Natural killer cell (primary cell): Measurements from ENCODE around the gene CDPF1. TPM values are rescaled to one million over a fixed set of nuclear protein-coding genes. Genes with fewer than 3 reads are reported as not detected.

Experiments
- ATAC-seq, 3 donors: fragments of 150-1000 bp in 2 of 3; fragments of 200-7000 bp in 1 of 3; cut with Tn5 transposase; 1 replicate in 1 of 3; 2 replicates in 2 of 3; pipeline ENCODE4 v1.10.0; 2021; ENCODE audit warnings: mild to moderate bottlenecking in 2 of 3, moderate library complexity in 2 of 3
- DNase-seq, 2 donors: peaks; one replicate each; pipeline versions ENCODE4 v3.0.0 to v3.0.0-alpha.2; 2013 to 2021; ENCODE audit warnings: mixed read lengths in 1 of 2
- H3K27ac ChIP-seq: one replicate; pipeline ENCODE4 v1.5.1; 2013; ENCODE audit warnings: mild to moderate bottlenecking, low read length
- H3K27me3 ChIP-seq: one replicate; pipeline ENCODE4 v1.6.1; 2013; ENCODE audit warnings: low read length; ENCODE audit not compliant: control insufficient read depth, insufficient read depth
- H3K36me3 ChIP-seq: one replicate; pipeline ENCODE4 v1.6.1; 2013; ENCODE audit warnings: low read length; ENCODE audit not compliant: control insufficient read depth, insufficient read depth
- H3K4me1 ChIP-seq: one replicate; pipeline ENCODE4 v1.6.1; 2013; ENCODE audit warnings: low read length; ENCODE audit not compliant: control insufficient read depth, insufficient read depth
- H3K4me3 ChIP-seq: one replicate; pipeline ENCODE4 v1.5.1; 2013; ENCODE audit warnings: low read length
- H3K9me3 ChIP-seq: one replicate; pipeline ENCODE4 v1.6.1; 2013; ENCODE audit warnings: low read length; ENCODE audit not compliant: control insufficient read depth, insufficient read depth
- H3K27ac Mint-ChIP-seq, 2 donors: one replicate each; pipeline ENCODE4 v1.8.0; 2022; ENCODE audit warnings: mild to moderate bottlenecking in 2 of 2, mixed read lengths in 2 of 2, moderate library complexity in 1 of 2
- H3K27me3 Mint-ChIP-seq, 2 donors: one replicate each; pipeline ENCODE4 v1.8.0; 2022; ENCODE audit warnings: low read depth in 2 of 2, mixed read lengths in 2 of 2
- H3K36me3 Mint-ChIP-seq: one replicate; pipeline ENCODE4 v1.8.0; 2022; ENCODE audit warnings: mixed read lengths
- H3K4me1 Mint-ChIP-seq, 2 donors: one replicate each; pipeline ENCODE4 v1.8.0; 2022; ENCODE audit warnings: mixed read lengths in 2 of 2
- H3K4me3 Mint-ChIP-seq: one replicate; pipeline ENCODE4 v1.8.0; 2022; ENCODE audit warnings: mild to moderate bottlenecking, moderate library complexity, mixed read lengths
- H3K9me3 Mint-ChIP-seq, 2 donors: one replicate each; pipeline ENCODE4 v1.8.0; 2022; ENCODE audit warnings: mixed read lengths in 2 of 2
- WGBS: methylation state at CpG from one replicate; pipeline ENCODE4 v1.1.7; 2013; ENCODE audit warnings: missing lambda C conversion rate; ENCODE audit not compliant: insufficient coverage; 5-methylcytosine and 5-hydroxymethylcytosine counted together
- intact Hi-C: fragments of 100-400 bp; cut with micrococcal nuclease; formaldehyde crosslinking; loops from one replicate; pipeline ENCODE4 v1.14.2; 2022
- total RNA-seq, 4 donors: library from RNA; stranded (reverse); fragments of 120-200 nt in 1 of 4; gene quantifications; one replicate each; pipeline versions ENCODE4 v1.2.3 to v1.2.4, GENCODE V29; 2013 to 2022
- TF ChIP-seq, protein P1 (sequence below): fragments of 200-600 bp; IDR thresholded peaks from one replicate; pipeline ENCODE4 v1.8.0; 2022; ENCODE audit warnings: antibody characterized with exemption

CDPF1 gene
- total RNA-seq, 3 donors from 2014 or later (not counting 1 experiment from before 2014, with no cell fraction given), result 5.0 to 11.4 (median 7.2) TPM

GRCh38 chr22:46288846-46289243 lies 38.8 kb upstream of the CDPF1 start:
- H3K4me1 ChIP-seq, result peaks cover 97% of the 10 kb centered on the region
- no peak overlapping the region for H3K4me3 ChIP-seq
- Mint-ChIP-seq H3K4me1 (peaks cover 75 to 91% of the 10 kb centered on the region in 2 donors), H3K27me3 (no peaks in the 10 kb centered on the region), H3K9me3 (no peaks in the 10 kb centered on the region), H3K4me3 (peak overlapping the region; percentile 88), H3K36me3 (peaks cover 7% of the 10 kb centered on the region), H3K27ac (peak overlapping the region; percentile 99)
- H3K27me3 ChIP-seq, result no peaks in the 10 kb centered on the region
- WGBS, result 79% methylated on average over 7 of the region's 7 CpGs
- intact Hi-C loops, result loop anchor here (1.0 to 10.0 kb wide), 5 partner anchors 8 to 974 kb away; partner anchors contain the start of gene CDPF1
- TF ChIP-seq, protein P1, sequence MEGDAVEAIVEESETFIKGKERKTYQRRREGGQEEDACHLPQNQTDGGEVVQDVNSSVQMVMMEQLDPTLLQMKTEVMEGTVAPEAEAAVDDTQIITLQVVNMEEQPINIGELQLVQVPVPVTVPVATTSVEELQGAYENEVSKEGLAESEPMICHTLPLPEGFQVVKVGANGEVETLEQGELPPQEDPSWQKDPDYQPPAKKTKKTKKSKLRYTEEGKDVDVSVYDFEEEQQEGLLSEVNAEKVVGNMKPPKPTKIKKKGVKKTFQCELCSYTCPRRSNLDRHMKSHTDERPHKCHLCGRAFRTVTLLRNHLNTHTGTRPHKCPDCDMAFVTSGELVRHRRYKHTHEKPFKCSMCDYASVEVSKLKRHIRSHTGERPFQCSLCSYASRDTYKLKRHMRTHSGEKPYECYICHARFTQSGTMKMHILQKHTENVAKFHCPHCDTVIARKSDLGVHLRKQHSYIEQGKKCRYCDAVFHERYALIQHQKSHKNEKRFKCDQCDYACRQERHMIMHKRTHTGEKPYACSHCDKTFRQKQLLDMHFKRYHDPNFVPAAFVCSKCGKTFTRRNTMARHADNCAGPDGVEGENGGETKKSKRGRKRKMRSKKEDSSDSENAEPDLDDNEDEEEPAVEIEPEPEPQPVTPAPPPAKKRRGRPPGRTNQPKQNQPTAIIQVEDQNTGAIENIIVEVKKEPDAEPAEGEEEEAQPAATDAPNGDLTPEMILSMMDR, result no peak
- no peak for DNase-seq
- H3K27ac ChIP-seq, result peak overlapping the region; percentile 97
- H3K9me3 ChIP-seq, result peaks cover 4% of the 10 kb centered on the region
- peak; percentile 7 to 15 (median 11) for ATAC-seq
- peaks cover 71% of the 10 kb centered on the region for H3K36me3 ChIP-seq

GRCh38 chr22:46287873-46288751 lies 38.0 kb upstream of the CDPF1 start:
- Histone ChIP-seq H3K9me3 (peaks cover 4% of the 10 kb centered on the region), H3K27ac (peak overlapping the region; percentile 97), H3K4me1 (peaks cover 97% of the 10 kb centered on the region), H3K27me3 (no peaks in the 10 kb centered on the region), H3K36me3 (peaks cover 68% of the 10 kb centered on the region), H3K4me3 (peak overlapping the region; percentile 33)
- peaks cover 69 to 84% of the 10 kb centered on the region in 2 donors for H3K4me1 Mint-ChIP-seq
- ATAC-seq, result peak; percentile 43 to 82 (median 72)
- TF ChIP-seq, protein P1, result no peak
- DNase-seq, result peak; percentile 64 to 72
- intact Hi-C loops, result loop anchor here (2.0 to 10.0 kb wide), 4 partner anchors 21 to 973 kb away; partner anchors contain the start of gene CDPF1
- H3K4me3 Mint-ChIP-seq, result peak overlapping the region; percentile 88
- H3K27ac Mint-ChIP-seq, result peak overlapping the region; percentile 99
- peaks cover 7% of the 10 kb centered on the region for H3K36me3 Mint-ChIP-seq
- H3K27me3 Mint-ChIP-seq, result no peaks in the 10 kb centered on the region
- WGBS, result 16% methylated on average over 24 of the region's 24 CpGs
- H3K9me3 Mint-ChIP-seq, result no peaks in the 10 kb centered on the region

DNA sequence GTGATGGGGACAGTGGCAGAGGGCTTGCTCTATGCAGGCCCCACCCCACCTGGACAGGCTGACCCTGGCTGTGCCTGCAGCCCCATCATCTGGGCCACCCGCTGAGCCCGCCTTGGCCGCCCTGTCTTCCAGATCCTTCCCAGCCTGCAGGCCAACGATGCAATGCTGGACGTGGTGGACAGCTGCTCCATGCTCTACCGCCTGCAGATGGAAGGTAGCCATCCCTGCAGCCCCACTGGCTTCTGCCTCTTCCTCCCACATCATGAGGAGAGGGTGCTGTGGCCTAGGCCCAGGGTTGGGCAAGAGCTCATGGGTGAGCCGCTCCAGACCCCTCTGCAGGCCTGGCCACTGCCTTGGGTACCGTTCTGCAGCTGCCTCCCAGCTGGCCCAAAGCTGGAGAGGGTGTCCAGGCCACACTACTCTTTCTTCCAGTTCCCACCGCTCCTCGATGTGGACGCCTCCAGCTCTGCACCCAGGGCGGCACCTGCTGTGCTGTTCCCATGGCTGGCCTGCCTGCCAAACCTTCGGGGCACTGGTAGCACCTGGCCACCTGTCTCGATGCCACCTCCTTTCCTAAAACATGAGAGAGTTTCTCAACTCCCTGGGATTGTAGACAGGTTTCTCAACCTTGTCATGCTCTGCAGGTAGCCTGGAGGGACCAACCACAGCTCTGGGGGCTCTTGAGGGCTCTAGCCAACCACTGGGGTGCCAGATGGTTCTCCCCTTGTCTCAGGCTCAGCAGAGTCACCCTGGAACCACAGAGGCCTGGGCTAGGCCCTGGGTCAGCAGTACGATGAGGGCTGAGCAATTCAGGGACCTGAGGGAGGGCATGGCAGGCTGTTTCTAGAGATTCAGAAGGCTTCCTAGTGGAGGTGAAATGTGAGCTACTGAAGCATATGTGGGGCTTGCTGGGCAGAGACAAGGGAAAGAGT lies 37.1 kb upstream of the CDPF1 start:
- DNase-seq (no peak), ATAC-seq (no peak)
- H3K36me3 Mint-ChIP-seq, result peaks cover 7% of the 10 kb centered on the region
- H3K9me3 ChIP-seq, result peaks cover 4% of the 10 kb centered on the region
- peak overlapping the region; percentile 88 for H3K4me3 Mint-ChIP-seq
- H3K4me1 ChIP-seq, result peaks cover 97% of the 10 kb centered on the region
- H3K27me3 ChIP-seq, result no peaks in the 10 kb centered on the region
- H3K27ac Mint-ChIP-seq, result peak overlapping the region; percentile 99
- intact Hi-C loops, result loop anchor here (10.0 kb wide), 2 partner anchors 232 to 972 kb away; no protein-coding TSS in a partner anchor
- 91% methylated on average over 15 of the region's 15 CpGs for WGBS
- H3K27me3 Mint-ChIP-seq, result no peaks in the 10 kb centered on the region
- no peaks in the 10 kb centered on the region for H3K9me3 Mint-ChIP-seq
- TF ChIP-seq, protein P1, result no peak
- peak overlapping the region; percentile 97 for H3K27ac ChIP-seq
- H3K4me1 Mint-ChIP-seq, result peaks cover 68 to 81% of the 10 kb centered on the region in 2 donors
- H3K4me3 ChIP-seq, result peak overlapping the region; percentile 33
- peaks cover 66% of the 10 kb centered on the region for H3K36me3 ChIP-seq
